GM19099 (cell line): Measurements from ENCODE around the gene GALNT1.

Experiments
- POLR2A ChIP-seq: IDR thresholded peaks from 3 replicates; pipeline ENCODE4 v1.6.1; 2011; ENCODE audit warnings: low read depth; ENCODE audit not compliant: insufficient read length; ENCODE audit errors: extremely low read depth

GALNT1 gene

GRCh38 chr18:35580701-35581539, 620 bp upstream of the GALNT1 start:
- TF ChIP-seq POLR2A = no peak

GRCh38 chr18:35581898-35582641, 530 bp downstream of the GALNT1 start:
- TF ChIP-seq POLR2A = peak; percentile 41

GRCh38 chr18:35582899-35583558, 1.5 kb downstream of the GALNT1 start:
- no peak for TF ChIP-seq POLR2A

DNA sequence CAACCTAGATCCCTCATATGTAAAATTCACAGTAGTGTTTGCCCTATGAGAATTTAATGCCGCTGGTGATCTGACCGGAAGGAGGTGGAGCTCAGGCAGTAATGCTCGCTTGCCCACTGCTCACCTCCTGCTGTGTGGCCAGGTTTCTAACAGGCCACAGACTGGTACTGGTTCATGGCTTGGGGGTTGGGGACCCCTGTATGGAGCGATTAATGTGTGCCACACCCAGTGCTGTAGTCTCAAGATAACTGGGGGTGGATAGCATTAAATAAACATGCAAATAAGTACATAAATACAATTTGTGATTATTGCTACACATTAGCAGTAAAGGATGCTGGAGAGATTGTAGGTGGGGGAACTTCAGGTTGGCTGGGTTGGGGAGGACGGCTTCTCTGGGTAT, 3.2 kb downstream of the GALNT1 start:
- TF ChIP-seq POLR2A = no peak

GRCh38 chr18:35585608-35586007, 4.1 kb downstream of the GALNT1 start:
- TF ChIP-seq POLR2A = no peak

DNA sequence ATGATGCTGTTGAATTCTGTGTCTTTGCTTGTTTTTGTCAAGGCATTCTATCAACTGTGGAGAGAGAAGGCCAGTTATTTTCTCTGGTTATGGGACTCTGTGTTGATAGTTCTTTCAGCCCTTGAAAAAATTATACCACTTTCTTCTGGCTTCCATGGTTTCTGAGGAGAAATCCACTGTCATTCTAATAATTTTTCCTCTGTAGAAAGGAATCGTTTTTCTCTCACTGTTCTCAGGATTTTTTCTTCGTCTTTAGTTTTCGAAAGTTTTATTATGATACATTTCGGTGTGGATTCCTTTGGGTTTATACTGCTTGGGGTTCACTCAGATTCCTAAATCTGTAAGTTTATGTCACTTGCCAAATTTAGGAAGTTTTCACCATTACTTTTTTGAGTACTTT, 6.6 kb downstream of the GALNT1 start:
- no peak for TF ChIP-seq POLR2A

DNA sequence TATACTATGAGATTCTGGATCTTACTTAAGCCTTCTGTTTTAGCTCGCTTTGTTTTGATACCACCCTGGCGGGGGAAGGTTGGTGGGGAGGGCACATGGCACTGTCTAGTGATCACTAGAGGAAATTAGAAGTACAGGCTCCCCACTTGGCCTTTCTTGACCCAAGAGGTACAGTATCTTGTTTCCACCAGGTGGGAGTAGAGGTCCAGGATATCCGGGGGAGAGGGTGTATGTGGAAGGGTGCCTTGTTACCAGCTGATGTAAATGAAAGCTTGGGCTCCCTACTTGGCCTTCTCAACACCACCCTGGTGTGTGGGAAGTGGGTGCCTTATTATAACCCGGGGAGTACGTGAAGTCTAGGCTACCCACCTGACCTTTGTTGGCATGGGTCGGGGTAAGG, 7.5 kb downstream of the GALNT1 start:
- TF ChIP-seq POLR2A = no peak

DNA sequence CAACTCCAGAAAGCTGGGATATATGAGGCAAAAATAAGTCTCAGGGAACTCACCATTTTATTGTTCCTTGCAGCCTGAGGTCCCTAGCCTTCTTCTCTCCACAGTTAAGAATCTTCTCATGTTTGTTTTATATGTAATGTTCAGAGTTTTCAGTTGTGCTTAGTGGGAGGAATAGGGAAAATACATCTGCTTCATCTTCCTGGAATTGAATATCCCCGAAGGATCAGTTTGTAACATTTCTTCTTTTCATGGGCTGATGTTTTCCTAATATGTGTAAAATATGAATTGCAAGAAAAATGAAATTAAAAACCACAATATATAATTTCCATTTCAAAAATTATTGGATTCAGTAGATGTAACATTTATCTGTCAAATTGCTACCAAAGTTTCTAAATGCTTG, 8.0 kb downstream of the GALNT1 start:
- no peak for TF ChIP-seq POLR2A

GRCh38 chr18:35590935-35591334, 9.4 kb downstream of the GALNT1 start:
- TF ChIP-seq POLR2A = no peak

DNA sequence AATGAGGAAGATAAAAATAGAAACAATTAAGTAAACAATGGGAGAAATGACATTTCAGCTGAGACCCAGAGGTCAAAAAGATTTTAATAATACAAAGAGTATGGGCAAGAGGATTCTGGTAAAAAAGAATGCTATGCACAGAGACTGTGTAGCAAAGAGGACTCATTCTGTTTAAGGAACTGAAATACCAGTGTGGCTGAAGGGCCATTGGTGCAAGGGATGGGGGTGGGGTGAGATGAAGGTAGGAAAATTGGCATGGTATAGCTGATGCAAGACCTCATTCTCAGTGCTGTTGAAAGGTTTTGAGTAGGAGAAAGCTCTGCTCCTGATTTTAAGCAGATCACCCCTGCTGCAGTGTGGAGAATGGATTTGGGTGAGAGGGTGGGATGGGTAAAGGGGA, 10.8 kb downstream of the GALNT1 start:
- no peak for TF ChIP-seq POLR2A

- no peak for TF ChIP-seq POLR2A
These were observed 12.3 kb downstream of the GALNT1 start for GRCh38 chr18:35593859-35594258.

DNA sequence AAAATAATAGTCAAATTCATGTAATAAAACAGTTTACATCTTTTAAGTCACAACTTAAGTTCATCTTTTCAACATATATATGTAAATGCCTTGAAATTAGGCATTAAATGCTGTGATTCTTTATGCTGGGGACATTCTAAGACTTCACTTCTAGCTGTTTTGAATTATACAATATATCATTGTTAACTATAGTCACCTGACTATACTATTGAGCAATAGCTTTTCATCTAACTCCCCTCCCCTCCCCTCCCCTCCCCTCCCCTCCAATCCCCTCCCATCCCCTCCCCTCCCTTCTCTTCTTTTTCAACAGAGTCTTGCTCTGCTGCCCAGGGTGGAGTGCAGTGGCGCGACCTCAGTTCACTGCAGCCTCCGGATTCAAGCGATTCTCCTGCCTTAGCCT, 16.2 kb downstream of the GALNT1 start:
- TF ChIP-seq POLR2A = no peak

DNA sequence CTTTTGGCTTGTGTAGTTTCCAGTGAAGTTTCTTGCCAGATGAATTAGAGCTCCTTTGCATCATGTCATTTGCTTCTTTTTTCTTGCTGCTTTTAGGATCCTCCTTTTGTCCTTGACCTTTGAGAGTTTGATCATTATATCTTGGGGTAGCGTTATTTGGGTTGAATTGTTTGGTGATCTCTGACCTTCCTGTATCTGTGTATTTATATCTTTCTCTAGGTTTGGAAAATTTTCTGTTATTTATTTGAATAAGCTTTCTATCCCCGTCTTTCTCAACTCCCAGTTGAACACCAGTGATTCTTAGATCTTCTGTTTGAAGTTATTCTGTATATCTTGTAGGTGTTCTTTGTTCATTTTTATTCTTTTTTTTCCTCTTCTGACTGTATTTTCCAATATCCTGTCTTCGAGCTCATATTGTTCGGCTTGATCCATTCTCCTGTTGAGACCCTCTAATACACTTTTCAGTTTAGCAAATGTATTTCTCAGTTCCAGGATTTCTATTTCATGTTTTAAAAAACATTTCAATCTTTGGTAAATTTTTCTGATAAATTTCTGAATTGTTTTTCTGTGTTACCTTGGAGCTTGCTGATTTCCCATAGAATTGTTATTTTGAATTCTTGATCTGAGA, 20.8 kb downstream of the GALNT1 start:
- no peak for TF ChIP-seq POLR2A

DNA sequence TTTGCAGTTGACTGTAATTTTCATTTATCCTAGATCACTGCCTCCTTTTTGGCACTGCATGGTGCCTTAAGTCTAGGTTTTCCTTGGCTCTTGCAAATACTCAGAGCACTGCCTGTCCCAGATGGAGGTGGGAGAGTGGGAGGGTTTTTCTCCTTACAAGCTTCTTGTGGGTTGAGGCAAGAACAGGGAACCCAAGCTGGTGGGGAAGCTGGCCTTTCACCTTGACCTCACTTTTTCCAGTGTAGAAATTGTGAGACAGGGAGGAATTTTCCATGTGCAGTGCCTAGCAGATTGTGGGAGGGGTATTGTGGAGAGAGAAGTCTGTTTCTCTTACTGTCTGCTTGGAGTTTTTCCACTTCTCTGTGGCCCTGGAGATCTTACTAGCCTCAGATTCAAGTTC, 21.5 kb downstream of the GALNT1 start:
- no peak for TF ChIP-seq POLR2A

DNA sequence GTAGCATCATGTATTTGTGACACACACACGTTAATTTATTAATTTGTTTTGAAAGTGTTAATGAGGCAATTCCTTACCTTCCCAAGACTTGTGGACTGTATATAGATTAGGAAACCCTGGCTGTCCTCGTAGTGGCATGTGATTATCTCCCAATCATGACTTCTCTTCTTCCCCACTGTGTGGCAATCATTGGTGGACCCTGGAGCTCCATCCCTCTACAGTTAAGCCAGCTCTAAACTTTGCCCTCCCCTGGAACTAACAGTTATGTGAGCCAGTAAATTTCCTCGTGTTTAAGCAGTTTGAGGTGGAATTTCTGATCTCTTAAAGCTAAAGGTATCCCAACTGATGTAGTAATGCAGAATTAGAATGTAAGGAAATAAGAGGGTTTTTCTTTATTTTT, 22.0 kb downstream of the GALNT1 start:
- TF ChIP-seq POLR2A = no peak
